ENCODE results near the gene SLC2A9. TPM values are rescaled to one million over a fixed set of nuclear protein-coding genes. Genes with fewer than 3 reads are reported as not detected.

The SLC2A9 gene
- total RNA-seq, 2 experiments from 2014 or later = 1.1 to 1.2 TPM

- Mint-ChIP-seq H3K27ac (no peak overlapping the region), H3K27me3 (no peaks in the 10 kb centered on the region), H3K4me1 (no peaks in the 10 kb centered on the region), H3K4me3 (no peak overlapping the region), H3K9me3 (no peaks in the 10 kb centered on the region), H3K36me3 (no peaks in the 10 kb centered on the region)
- no peak for DNase-seq
Observed at GRCh38 chr4:9949573-9949972, 71.7 kb downstream of the SLC2A9 start.

GRCh38 chr4:9947168-9948062 is 73.9 kb downstream of the SLC2A9 start:
- Mint-ChIP-seq H3K36me3 (no peaks in the 10 kb centered on the region), H3K27me3 (no peaks in the 10 kb centered on the region), H3K4me3 (no peak overlapping the region), H3K9me3 (no peaks in the 10 kb centered on the region), H3K4me1 (no peaks in the 10 kb centered on the region), H3K27ac (no peak overlapping the region)
- DNase-seq = no peak

GRCh38 chr4:9946170-9946569 is 75.1 kb downstream of the SLC2A9 start:
- Mint-ChIP-seq H3K9me3 (no peaks in the 10 kb centered on the region), H3K4me3 (no peak overlapping the region), H3K27ac (no peak overlapping the region), H3K4me1 (no peaks in the 10 kb centered on the region), H3K27me3 (no peaks in the 10 kb centered on the region), H3K36me3 (no peaks in the 10 kb centered on the region)
- no peak for DNase-seq

GRCh38 chr4:9944431-9945425 is 76.6 kb downstream of the SLC2A9 start:
- H3K9me3 Mint-ChIP-seq = no peaks in the 10 kb centered on the region
- no peaks in the 10 kb centered on the region for H3K27me3 Mint-ChIP-seq
- H3K27ac Mint-ChIP-seq = no peak overlapping the region
- no peak overlapping the region for H3K4me3 Mint-ChIP-seq
- no peaks in the 10 kb centered on the region for H3K4me1 Mint-ChIP-seq
- DNase-seq = no peak
- H3K36me3 Mint-ChIP-seq = no peaks in the 10 kb centered on the region

- H3K36me3 Mint-ChIP-seq = no peaks in the 10 kb centered on the region
- no peaks in the 10 kb centered on the region for H3K9me3 Mint-ChIP-seq
- no peaks in the 10 kb centered on the region for H3K27me3 Mint-ChIP-seq
- no peak overlapping the region for H3K4me3 Mint-ChIP-seq
- no peak overlapping the region for H3K27ac Mint-ChIP-seq
- no peak for DNase-seq
- no peaks in the 10 kb centered on the region for H3K4me1 Mint-ChIP-seq
Observed at GRCh38 chr4:9943761-9944160, 77.5 kb downstream of the SLC2A9 start.

GRCh38 chr4:9942921-9943600 is 78.2 kb downstream of the SLC2A9 start:
- Mint-ChIP-seq H3K27me3 (no peaks in the 10 kb centered on the region), H3K9me3 (no peaks in the 10 kb centered on the region), H3K27ac (no peak overlapping the region), H3K4me1 (no peaks in the 10 kb centered on the region), H3K36me3 (no peaks in the 10 kb centered on the region), H3K4me3 (no peak overlapping the region)
- DNase-seq = no peak

- Mint-ChIP-seq H3K4me3 (no peak overlapping the region), H3K27me3 (no peaks in the 10 kb centered on the region), H3K27ac (no peak overlapping the region), H3K36me3 (no peaks in the 10 kb centered on the region), H3K4me1 (no peaks in the 10 kb centered on the region), H3K9me3 (no peaks in the 10 kb centered on the region)
- no peak for DNase-seq
Observed at GRCh38 chr4:9942139-9942538, 79.2 kb downstream of the SLC2A9 start.

- no peaks in the 10 kb centered on the region for H3K4me1 Mint-ChIP-seq
- H3K4me3 Mint-ChIP-seq = no peak overlapping the region
- H3K27ac Mint-ChIP-seq = no peak overlapping the region
- no peaks in the 10 kb centered on the region for H3K27me3 Mint-ChIP-seq
- DNase-seq = no peak
- H3K9me3 Mint-ChIP-seq = no peaks in the 10 kb centered on the region
- H3K36me3 Mint-ChIP-seq = no peaks in the 10 kb centered on the region
Observed at GRCh38 chr4:9940041-9940440, 81.3 kb downstream of the SLC2A9 start.

GRCh38 chr4:9938933-9939332 is 82.4 kb downstream of the SLC2A9 start:
- no peaks in the 10 kb centered on the region for H3K9me3 Mint-ChIP-seq
- H3K4me1 Mint-ChIP-seq = no peaks in the 10 kb centered on the region
- no peaks in the 10 kb centered on the region for H3K36me3 Mint-ChIP-seq
- no peak overlapping the region for H3K27ac Mint-ChIP-seq
- H3K27me3 Mint-ChIP-seq = no peaks in the 10 kb centered on the region
- DNase-seq = no peak
- H3K4me3 Mint-ChIP-seq = no peak overlapping the region

- H3K36me3 Mint-ChIP-seq = no peaks in the 10 kb centered on the region
- no peaks in the 10 kb centered on the region for H3K4me1 Mint-ChIP-seq
- no peak for DNase-seq
- H3K9me3 Mint-ChIP-seq = no peaks in the 10 kb centered on the region
- no peak overlapping the region for H3K4me3 Mint-ChIP-seq
- H3K27ac Mint-ChIP-seq = no peak overlapping the region
- H3K27me3 Mint-ChIP-seq = no peaks in the 10 kb centered on the region
Observed at GRCh38 chr4:9937078-9937477, 84.2 kb downstream of the SLC2A9 start.

GRCh38 chr4:9936129-9936644 is 85.1 kb downstream of the SLC2A9 start:
- no peaks in the 10 kb centered on the region for H3K9me3 Mint-ChIP-seq
- peak overlapping the region; percentile 18 for H3K27ac Mint-ChIP-seq
- H3K4me1 Mint-ChIP-seq = no peaks in the 10 kb centered on the region
- DNase-seq = no peak
- no peak overlapping the region for H3K4me3 Mint-ChIP-seq
- no peaks in the 10 kb centered on the region for H3K36me3 Mint-ChIP-seq
- H3K27me3 Mint-ChIP-seq = no peaks in the 10 kb centered on the region

- H3K4me1 Mint-ChIP-seq = no peaks in the 10 kb centered on the region
- H3K27me3 Mint-ChIP-seq = no peaks in the 10 kb centered on the region
- no peak for DNase-seq
- H3K27ac Mint-ChIP-seq = no peak overlapping the region
- H3K36me3 Mint-ChIP-seq = no peaks in the 10 kb centered on the region
- H3K4me3 Mint-ChIP-seq = no peak overlapping the region
- no peaks in the 10 kb centered on the region for H3K9me3 Mint-ChIP-seq
Observed at GRCh38 chr4:9933956-9934355, 87.3 kb downstream of the SLC2A9 start.

GRCh38 chr4:9933184-9933583 is 88.1 kb downstream of the SLC2A9 start:
- Mint-ChIP-seq H3K4me1 (no peaks in the 10 kb centered on the region), H3K27me3 (no peaks in the 10 kb centered on the region), H3K4me3 (no peak overlapping the region), H3K36me3 (no peaks in the 10 kb centered on the region), H3K27ac (no peak overlapping the region), H3K9me3 (no peaks in the 10 kb centered on the region)
- no peak for DNase-seq

GRCh38 chr4:9932771-9933170 is 88.5 kb downstream of the SLC2A9 start:
- Mint-ChIP-seq H3K27me3 (no peaks in the 10 kb centered on the region), H3K27ac (no peak overlapping the region), H3K9me3 (no peaks in the 10 kb centered on the region), H3K36me3 (no peaks in the 10 kb centered on the region), H3K4me1 (no peaks in the 10 kb centered on the region), H3K4me3 (no peak overlapping the region)
- no peak for DNase-seq

GRCh38 chr4:9931146-9931545 is 90.2 kb downstream of the SLC2A9 start:
- Mint-ChIP-seq H3K27me3 (no peaks in the 10 kb centered on the region), H3K27ac (no peak overlapping the region), H3K9me3 (no peaks in the 10 kb centered on the region), H3K4me3 (no peak overlapping the region), H3K4me1 (no peaks in the 10 kb centered on the region), H3K36me3 (no peaks in the 10 kb centered on the region)
- DNase-seq = no peak

Data from activated naive CD8-positive, alpha-beta T cell treated with anti-CD3 and anti-CD28 coated beads for 36 hours (primary cell).